ENCODE measurements around the gene SEC16A.

SEC16A gene, protein sequence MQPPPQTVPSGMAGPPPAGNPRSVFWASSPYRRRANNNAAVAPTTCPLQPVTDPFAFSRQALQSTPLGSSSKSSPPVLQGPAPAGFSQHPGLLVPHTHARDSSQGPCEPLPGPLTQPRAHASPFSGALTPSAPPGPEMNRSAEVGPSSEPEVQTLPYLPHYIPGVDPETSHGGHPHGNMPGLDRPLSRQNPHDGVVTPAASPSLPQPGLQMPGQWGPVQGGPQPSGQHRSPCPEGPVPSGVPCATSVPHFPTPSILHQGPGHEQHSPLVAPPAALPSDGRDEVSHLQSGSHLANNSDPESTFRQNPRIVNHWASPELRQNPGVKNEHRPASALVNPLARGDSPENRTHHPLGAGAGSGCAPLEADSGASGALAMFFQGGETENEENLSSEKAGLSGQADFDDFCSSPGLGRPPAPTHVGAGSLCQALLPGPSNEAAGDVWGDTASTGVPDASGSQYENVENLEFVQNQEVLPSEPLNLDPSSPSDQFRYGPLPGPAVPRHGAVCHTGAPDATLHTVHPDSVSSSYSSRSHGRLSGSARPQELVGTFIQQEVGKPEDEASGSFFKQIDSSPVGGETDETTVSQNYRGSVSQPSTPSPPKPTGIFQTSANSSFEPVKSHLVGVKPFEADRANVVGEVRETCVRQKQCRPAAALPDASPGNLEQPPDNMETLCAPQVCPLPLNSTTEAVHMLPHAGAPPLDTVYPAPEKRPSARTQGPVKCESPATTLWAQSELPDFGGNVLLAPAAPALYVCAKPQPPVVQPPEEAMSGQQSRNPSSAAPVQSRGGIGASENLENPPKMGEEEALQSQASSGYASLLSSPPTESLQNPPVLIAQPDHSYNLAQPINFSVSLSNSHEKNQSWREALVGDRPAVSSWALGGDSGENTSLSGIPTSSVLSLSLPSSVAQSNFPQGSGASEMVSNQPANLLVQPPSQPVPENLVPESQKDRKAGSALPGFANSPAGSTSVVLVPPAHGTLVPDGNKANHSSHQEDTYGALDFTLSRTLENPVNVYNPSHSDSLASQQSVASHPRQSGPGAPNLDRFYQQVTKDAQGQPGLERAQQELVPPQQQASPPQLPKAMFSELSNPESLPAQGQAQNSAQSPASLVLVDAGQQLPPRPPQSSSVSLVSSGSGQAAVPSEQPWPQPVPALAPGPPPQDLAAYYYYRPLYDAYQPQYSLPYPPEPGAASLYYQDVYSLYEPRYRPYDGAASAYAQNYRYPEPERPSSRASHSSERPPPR (N-terminal part only)

DNA sequence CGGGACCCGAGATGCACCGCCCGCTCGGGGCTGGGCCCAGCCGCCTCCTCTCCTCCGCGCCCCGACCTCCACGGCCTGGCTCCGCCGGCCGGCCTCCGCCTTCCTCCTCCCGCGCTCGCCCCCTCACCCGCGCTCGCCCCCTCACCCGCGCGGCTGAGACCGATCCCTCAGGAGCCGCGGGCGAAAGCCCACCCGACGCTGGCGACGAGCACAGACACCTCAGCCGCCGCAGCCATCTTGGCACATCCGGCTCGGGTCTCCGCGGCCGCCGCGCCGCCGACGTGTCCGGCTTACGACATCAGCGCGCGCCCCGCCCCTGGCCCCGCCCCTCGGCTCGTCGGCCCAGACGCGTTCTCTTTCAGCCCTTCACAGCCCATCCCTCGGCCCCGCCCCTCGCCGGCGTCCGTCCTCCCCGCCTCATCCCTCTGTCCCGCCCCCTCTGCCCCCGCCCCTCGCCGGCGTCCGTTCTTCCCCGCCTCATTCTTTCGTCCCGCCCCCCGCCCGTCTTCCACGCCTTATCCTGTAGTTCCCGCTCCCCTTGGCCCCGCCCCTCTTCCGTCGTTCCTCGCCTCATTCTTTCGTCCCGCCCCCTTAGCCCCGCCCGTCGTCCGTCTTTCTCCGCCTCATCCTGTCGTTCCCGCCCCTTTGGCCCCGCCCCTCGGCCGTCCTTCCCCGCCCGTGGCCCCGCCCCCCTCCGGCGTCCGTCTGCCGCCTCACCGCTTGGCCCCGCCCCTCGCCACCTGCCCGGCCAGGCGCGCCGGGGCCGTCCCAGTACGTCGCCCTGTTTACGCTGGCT is at the start of gene SEC16A:
Gene SEC16A (minus strand): TSS at position 248 of the 796 bp plus-strand sequence. CDS start 5,425 bp downstream, outside the sequence.
- peak; percentile 100 for DNase-seq (ENCODE audit: low read depth)

DNA sequence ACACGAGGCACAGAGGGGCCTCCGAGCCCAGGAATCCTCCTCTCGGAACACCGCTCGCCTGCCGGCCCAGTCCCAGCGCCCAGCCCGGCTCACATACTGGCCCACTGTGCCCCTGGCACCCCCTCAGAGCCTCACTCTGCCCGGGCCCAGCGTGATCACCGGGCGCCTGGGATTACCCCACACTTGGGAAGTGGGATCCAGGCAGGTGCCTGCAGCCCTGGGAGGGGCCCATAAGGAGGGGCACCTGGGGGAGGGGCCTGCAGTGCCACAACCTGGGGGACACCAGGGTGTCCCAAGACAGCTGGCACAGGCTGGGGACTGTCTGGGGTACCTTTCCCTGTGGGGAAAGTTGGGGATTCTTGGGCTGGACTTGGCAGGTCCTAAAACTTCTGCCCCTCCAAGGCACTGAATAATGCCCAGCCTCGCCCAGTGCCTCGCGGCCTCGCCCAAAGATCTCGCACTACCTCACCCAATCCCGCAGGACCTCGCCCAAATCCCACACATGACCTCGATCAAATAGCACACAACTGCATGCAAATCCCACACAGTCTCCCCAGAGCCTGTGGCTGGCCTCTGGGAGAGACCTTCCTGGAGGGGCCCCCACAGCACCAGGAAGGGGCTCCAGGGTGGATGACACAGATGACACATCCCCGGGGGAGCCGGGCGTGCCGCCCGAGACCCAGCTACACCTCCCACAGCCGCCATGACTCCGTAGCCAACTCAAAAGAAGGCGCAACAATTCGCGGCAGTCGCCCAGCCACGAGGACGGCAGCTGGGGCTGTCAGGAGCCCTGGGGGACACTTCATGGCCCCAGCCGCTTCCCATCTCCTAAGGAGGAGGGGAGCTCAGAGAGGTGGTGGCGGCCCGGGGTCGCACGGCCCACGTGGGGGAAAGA is 49.3 kb upstream of the SEC16A start:
- no peak for DNase-seq (ENCODE audit: low read depth)

DNA sequence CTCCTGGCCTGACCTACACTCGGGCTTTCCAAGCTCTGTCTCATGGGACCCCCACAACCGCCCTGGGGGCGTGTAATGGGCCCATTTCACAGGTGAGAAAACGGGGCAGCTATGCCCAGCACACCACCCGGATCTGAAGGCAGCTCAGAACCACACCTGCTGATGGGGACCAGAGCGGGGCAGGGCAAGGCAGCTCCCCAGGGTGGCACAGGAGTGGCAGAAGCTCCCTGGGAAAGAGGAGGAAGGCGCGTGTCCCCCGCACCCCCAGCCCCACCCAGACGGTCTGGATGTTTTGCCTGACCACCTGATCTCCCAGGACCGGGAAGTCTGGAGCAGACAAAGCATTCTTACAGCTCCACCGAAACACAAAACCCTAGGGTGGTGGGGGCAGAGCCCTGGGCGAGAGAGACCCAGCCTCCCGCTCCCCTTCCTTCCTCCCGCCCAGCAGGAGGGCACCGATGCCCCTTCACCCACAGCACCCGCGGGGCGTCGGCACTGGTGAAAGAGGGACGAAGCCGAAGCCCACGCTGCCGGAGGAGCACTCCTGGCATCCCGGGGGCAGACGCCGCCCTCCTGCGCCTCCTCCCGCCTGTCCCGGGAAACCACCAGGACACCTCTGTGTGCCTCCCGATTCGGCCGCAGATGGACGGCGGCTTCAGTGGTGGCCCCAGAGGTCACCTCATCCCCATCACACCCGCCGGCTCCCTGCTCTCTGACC is 48.5 kb upstream of the SEC16A start:
- DNase-seq (ENCODE audit: low read depth), result no peak

DNA sequence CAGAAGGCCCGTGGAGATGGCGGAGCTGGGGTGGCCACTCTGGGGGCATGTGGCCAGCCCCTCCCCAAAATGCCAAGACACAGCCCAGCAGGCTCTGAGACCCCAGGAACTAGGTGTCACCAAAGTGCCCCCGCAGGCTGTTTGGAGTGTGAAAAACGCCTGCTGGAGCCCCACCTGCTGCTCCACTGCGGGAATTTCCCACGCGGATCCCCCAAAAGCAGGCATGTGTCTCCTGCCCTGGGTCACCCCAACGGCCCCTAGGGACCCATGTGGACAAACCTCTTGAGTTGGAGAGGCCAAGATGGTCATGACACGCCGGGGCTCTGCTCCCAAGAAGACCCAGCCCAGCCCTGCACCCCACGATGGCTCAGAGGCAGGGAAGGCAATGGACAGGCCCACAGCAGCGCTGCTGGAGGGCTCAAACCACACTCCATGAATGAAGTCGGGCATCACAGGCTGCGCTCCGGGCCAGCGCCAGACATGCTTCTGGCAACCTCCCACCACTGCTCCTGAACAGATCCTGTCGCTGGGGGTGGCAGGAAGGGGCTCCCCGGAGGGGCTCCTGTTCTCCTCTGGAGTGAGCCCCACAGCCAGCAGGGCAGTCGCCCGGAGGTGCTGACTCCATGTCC is 47.7 kb upstream of the SEC16A start:
- no peak for DNase-seq (ENCODE audit: low read depth)

DNA sequence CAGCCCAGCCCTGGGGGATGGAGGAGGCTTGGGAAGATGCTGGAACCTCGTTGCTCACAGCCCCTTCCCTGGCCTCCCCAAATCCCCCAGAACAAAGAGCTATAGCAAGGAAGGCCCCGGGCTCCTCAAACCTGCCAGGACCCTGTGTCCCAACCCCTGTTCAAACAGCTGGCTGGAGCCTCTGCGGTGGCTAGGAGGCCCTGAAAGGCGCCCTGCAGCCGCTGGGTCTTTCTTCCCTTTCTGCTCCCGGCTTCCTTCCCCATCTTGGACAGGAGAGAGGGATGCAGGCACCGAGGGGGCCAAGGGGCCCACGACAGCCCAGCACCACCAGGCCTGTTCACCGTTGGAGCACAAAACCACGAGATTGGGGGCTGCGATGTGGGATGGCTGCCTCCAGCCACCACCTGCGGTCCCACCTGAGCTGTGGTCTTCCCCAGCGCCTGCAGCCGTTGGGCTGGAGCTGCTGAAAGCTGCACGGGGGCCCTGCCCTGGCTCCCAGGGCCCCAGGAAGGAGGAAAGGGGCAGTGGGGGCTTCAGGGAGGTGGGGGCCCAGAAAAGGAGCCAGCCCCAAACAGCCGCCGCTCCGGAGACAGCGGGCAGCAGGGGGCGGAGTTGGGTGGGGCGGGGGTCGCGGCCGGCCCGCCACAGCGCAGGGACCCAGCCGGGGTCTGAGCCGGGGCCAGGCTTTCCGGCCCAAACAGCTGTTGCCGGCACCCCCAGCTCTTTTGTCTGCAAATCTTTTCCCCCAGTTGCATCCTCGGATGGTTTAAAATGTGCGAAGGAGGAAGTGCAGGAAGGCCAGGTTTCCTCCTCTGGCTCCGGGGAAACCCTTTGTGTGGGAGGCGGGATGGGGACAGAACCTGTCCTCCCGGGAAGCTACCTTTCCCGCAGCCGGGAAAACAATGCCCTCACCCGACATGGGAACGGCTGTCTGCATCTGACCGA is 46.9 kb upstream of the SEC16A start:
- DNase-seq (ENCODE audit: low read depth), result no peak

DNA sequence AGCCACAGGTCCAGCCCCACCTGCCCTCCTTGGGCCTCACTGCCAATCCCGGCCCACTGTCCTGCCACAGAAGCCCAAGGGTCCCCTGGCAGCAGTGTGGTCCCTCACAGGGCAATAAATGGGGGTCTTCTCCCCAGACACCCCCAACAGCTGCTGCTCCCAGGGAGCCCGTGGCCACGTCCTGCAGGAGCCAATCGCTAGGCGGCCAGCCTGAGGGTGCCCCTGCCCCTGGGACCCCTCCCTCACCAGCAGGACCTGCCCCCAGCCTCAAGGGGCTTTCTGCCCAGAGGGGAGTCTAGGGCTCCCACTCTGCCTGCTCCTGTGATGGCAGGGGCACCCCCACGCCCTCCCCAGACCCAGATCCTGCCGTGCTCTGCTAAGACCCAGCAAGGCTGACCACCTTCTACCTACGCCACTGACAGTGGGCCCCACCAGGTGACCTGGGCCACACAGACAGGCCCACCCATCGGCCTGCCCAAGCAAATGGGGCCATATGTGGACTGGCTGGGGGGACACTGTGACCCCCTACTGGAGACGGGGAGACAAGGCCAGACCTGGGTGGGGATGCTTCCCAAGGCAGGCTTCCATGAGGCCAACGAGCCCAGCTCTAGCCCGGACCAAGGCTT is 46.0 kb upstream of the SEC16A start:
- DNase-seq (ENCODE audit: low read depth), result no peak

DNA sequence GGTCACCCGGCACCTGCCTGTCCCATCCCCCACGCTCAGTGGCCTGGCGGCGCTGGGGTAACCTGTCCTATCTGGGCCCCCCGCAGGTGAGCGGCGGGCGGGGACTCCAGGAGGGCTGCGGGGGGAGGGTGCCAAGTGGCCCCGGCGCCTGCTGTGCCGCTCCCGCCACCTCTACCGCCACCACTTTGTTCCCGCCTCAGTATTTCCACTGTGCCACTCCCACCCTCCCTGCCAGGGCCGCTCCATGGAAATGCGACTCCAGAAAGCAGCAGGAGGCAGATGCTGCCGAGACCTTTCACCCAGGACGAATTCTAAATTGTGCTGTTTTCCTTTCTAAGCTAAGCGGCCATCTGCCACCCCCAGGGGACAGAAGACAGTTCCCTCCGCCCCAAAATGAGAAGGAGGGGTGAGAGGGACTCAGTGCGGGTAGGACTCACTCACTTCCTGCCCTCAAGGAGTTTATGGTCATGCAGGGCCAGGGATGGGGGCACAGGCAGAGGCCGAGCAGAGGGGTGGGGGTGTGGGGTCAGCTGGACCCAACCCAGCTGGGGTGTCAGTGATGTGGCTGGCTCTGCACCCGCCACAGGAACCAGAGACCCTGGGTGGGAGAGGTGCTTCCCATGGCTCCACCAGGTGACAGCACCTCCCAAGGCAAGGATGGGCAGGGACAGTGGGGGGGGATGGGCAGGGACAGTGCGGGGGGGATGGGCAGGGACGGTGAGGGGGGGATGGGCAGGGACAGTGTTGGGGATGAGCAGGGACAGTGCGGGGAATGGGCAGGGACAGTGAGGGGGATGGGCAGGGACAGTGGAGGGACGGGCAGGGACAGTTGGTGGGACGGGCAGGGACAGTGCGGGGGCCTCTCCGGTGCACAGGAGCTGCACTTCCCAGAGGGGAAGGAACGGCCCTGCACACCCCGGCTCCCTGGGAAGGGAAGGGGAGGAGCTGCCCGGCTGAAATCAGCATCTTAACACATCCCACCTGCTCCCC is 45.2 kb upstream of the SEC16A start:
- DNase-seq (ENCODE audit: low read depth), result no peak

DNA sequence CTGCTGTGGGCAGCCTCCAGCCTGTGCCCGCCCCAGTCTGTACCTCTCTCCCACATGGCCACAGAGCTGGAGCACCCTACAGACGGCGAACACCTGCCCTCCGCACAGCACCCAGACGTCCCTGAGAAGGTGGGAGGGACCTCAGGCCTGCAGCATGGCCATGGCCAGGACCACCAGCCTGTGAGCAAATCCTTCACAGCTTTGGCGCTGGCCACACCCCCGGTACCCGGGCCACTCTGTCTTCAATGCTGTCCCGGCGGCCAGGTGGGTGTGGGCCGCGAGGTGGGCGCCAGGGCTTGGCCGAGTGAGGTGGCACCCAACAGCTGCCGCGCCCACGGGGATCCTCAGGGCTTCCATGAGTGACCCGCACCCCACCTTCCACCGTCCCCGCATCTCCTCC is 44.3 kb upstream of the SEC16A start:
- no peak for DNase-seq (ENCODE audit: low read depth)

DNA sequence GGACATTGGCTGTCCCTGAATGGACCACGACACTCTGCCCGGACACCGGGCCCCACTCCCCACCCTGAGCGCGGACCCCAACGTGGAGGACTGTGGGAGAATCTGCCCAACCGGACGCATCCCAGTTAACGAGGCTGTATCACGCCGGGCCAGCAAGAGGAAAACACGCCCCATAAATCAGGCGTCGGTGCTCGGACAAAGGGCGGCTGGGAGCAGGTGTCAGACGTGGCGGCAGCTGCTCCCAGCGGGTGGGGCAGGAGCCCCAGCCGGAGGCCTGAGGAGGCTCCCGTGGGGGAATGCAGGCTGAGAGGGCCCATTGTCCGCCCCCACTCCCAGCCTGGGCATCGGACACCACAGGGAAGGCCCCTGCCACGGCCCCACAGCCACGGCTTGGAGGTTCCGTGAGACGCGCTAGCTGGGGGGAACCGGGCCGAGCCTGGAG is 43.8 kb upstream of the SEC16A start:
- DNase-seq (ENCODE audit: low read depth), result no peak

DNA sequence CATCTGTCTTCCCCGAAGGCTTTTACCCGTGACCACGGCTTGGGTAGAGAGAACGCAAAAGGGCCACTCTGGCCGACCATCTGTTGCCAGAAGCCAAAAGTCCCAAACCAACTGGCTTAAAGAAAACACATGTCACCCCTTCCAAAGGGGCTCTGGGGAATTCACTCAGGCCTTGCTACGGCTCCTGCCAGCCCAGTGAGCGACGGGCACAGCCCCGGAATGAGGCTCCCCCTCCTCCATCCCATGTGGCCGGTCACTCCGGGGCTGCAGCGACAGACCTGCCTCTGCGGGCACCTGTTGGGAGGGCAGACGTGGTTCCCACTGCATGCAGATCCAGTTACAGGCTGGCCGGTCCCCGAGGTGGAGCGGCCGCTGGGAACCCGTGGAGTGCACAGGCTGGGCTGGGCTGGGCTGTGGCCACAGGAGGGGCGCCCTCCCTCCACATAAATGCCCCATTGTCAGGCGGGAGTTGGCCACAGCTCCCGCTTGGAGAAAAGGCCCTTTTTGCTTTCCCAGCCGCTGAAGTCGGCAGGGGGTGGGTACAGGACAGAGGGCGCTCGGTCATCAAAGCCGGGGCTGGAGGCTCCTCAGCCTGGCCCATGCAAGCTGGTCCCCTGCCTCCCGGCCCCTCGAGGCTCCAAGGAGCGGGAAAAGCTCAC is 43.1 kb upstream of the SEC16A start:
- DNase-seq (ENCODE audit: low read depth), result no peak

DNA sequence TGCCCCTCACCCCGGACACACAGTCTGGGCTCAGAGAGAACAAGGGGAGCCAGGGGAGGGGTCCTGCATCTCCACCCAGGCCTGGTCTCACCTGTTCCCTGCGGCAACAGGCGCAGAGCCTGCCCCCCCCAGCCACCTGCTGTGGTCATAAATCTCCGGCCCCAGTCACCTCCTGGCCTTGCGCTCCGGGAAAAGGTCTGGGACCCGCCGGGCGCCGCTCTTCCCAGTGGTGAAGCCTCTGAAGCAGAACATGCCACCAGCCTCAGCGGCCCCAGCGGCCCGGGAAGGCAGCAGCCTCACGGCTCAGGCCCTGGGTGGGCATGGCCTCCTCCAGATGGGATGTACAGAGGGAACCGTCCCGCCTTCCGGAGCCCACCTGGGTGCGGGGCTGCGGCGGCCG is 42.4 kb upstream of the SEC16A start:
- no peak for DNase-seq (ENCODE audit: low read depth)

DNA sequence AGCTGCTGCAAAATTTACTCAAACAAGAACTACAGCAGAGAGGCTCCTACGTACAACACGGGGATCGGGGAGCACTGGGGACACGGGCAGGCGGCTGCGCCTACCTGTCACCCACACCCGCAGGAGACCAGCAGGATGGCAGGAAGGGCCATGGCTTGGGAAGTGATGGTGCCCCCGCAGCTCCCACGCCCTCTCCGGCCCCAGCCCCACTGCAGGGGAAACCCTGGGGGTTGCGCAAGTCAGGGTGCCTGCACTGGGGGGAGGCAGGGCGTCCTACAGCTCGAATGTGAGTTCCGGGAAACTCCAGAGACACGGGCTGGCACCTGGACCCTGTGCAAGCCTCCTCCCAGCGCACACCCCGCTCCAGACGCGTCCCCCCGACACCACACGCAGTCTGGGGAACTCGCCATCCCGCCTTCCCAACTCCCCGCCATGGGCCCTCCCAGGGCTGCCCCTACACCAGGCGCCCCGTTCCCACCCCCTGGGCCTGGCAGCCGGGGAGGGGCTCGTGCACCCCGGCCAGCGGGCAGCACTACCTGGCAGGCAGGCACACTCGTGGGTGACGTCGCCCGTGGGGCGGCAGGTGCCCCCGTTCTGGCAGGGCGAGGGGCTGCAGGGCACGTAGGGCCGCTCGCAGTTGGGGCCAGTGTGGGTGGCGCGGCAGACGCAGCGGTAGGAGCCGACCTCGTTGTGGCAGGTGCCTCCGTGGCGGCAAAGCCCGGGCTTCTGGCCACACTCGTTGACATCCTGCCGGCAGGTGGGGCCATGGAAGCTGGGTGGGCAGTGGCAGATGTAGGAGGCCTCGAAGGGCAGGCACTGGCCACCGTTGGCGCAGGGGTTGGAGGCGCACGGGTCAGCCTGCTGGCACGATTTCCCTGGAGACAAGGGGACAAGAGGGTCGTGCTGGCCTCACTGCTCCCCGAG is 39.7 kb upstream of the SEC16A start:
- DNase-seq (ENCODE audit: low read depth), result no peak

DNA sequence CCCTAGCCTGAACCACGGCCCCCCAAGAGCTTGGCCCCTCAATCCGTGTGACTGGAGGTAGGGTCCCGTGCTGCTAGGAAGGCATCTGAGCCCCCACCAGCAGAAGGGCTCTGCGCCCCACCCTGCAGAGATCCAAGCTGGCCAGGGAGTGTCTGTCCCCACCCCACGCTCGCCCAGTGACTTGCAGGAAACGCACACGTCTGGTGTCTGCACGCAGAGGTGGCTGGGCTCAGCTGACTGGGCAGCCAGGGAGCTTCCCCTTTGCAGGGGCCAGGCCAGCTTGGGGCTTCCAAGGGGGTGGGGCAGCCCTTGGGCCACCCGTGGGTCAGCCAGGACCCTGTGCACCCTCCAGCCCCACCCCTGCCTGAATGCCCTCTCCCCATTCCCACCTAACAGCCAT is 38.7 kb upstream of the SEC16A start:
- DNase-seq (ENCODE audit: low read depth), result no peak

DNA sequence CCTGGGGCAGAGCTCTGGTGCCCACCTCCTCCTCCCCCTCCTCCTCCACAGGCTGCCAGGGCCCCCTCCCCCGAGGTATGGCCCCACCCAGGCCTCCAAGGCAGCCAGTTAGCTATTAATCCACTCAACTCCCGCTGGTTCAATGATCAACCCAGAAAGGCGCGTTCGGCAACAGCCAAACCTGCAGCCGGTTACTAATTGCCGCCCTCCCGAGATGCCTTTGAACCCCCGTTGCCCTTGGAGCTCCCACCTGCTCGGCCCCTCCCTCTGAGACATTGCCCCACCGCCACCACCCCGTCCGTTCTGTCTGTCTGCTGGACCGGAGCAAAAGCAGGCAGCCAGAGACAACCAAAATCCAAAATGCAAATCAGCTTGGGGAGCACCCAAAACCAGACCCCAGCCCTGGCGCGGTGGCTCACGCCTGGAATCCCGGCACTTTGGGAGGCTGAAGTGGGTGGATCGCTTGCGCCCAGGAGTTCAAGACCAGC is 37.3 kb upstream of the SEC16A start:
- DNase-seq (ENCODE audit: low read depth), result no peak

Measured in activated T-helper 9 cell treated with anti-CD3 and anti-CD28 coated beads, Interleukin-2, amount 50 U/mL, for 16 hours (primary cell).